GM23338 (cell line): ENCODE data around the gene WWOX. TPM values are rescaled to one million over a fixed set of nuclear protein-coding genes. Genes with fewer than 3 reads are reported as not detected.

ENCODE experiments used
- ATAC-seq: fragments of 200-7000 bp; cut with Tn5 transposase; 3 replicates; pipeline ENCODE4 v1.9.1; 2020
- DNase-seq: peaks from one replicate; pipeline ENCODE4 v3.0.0-alpha.2; 2015; ENCODE audit warnings: low spot score
- H2AFZ ChIP-seq: fragments of 200-600 bp; sonication (generic); 2 replicates; pipeline ENCODE4 v1.8.0; 2016; ENCODE audit warnings: antibody characterized with exemption, mild to moderate bottlenecking, moderate library complexity
- H3F3A ChIP-seq: fragments of 200-600 bp; sonication (generic); replicated peaks from 2 replicates; pipeline ENCODE4 v1.8.0; 2017; ENCODE audit warnings: antibody characterized with exemption, mixed run types, low read depth
- H3K27ac ChIP-seq: fragments of 200-600 bp; sonication (generic); 2 replicates; pipeline ENCODE4 v1.6.1; 2016; ENCODE audit warnings: low read depth
- H3K27me3 ChIP-seq: fragments of 200-600 bp; sonication (generic); 2 replicates; pipeline ENCODE4 v1.8.0; 2016; ENCODE audit warnings: mild to moderate bottlenecking, mixed run types, moderate library complexity; ENCODE audit not compliant: insufficient read depth
- H3K36me3 ChIP-seq: fragments of 200-600 bp; sonication (generic); 2 replicates; pipeline ENCODE4 v1.8.0; 2016; ENCODE audit warnings: mild to moderate bottlenecking; ENCODE audit not compliant: insufficient read depth
- H3K4me1 ChIP-seq: fragments of 200-600 bp; sonication (generic); 2 replicates; pipeline ENCODE4 v1.8.0; 2016; ENCODE audit warnings: mild to moderate bottlenecking, moderate library complexity; ENCODE audit not compliant: insufficient read depth
- H3K4me2 ChIP-seq: fragments of 200-600 bp; sonication (generic); 2 replicates; pipeline ENCODE4 v1.7.1; 2017; ENCODE audit warnings: mixed run types
- H3K4me3 ChIP-seq: fragments of 200-600 bp; sonication (generic); 2 replicates; pipeline ENCODE4 v1.6.1; 2016; ENCODE audit warnings: mixed run types
- H3K79me2 ChIP-seq: fragments of 200-600 bp; sonication (generic); replicated peaks from 2 replicates; pipeline ENCODE4 v1.8.0; 2017; ENCODE audit warnings: mild to moderate bottlenecking; ENCODE audit not compliant: insufficient read depth
- H3K9me2 ChIP-seq: fragments of 200-600 bp; sonication (generic); 2 replicates; pipeline ENCODE4 v1.8.0; 2017; ENCODE audit not compliant: insufficient read depth
- H4K20me1 ChIP-seq: fragments of 200-600 bp; sonication (generic); replicated peaks from 2 replicates; pipeline ENCODE4 v1.8.0; 2017; ENCODE audit warnings: mild to moderate bottlenecking; ENCODE audit not compliant: insufficient read depth
- H3K27ac Mint-ChIP-seq: 2 replicates; pipeline ENCODE4 v1.8.0; 2020; ENCODE audit warnings: inconsistent platforms, mild to moderate bottlenecking, moderate library complexity, mixed read lengths
- H3K27me3 Mint-ChIP-seq: 3 replicates; pipeline ENCODE4 v1.8.0; 2022; ENCODE audit warnings: low read depth, mild to moderate bottlenecking, moderate library complexity, mixed read lengths, inconsistent platforms; ENCODE audit not compliant: insufficient read depth, poor library complexity
- H3K36me3 Mint-ChIP-seq: 3 replicates; pipeline ENCODE4 v1.8.0; 2021; ENCODE audit warnings: low read depth, mild to moderate bottlenecking, inconsistent platforms, moderate library complexity, mixed read lengths
- H3K4me1 Mint-ChIP-seq: 3 replicates; pipeline ENCODE4 v1.8.0; 2020; ENCODE audit warnings: mild to moderate bottlenecking, inconsistent platforms, mixed read lengths
- H3K4me3 Mint-ChIP-seq: 3 replicates; pipeline ENCODE4 v1.8.0; 2021; ENCODE audit warnings: moderate library complexity, mild to moderate bottlenecking, inconsistent platforms, mixed read lengths
- H3K9me3 Mint-ChIP-seq: 3 replicates; pipeline ENCODE4 v1.8.0; 2020; ENCODE audit warnings: moderate library complexity, mild to moderate bottlenecking, inconsistent platforms, mixed read lengths
- CTCF ChIP-seq, 2 experiments: fragments of 200-600 bp in 1 of 2; sonication (generic) in 1 of 2; conservative IDR thresholded peaks; 2 replicates each; pipeline versions ENCODE4 v1.5.1 to v1.6.1; 2016 to 2017; ENCODE audit warnings: antibody characterized with exemption in 2 of 2, low read depth in 2 of 2, mild to moderate bottlenecking in 2 of 2, moderate library complexity in 1 of 2
- ETS1 ChIP-seq: IDR thresholded peaks from 2 replicates; pipeline ENCODE4 v1.6.1; 2016; ENCODE audit warnings: antibody characterized with exemption
- EZH2phosphoT487 ChIP-seq: fragments of 200-600 bp; sonication (generic); IDR thresholded peaks from one replicate; pipeline ENCODE4 v1.8.1; 2018; ENCODE audit warnings: antibody characterized with exemption; ENCODE audit not compliant: unreplicated experiment
- NANOG ChIP-seq: IDR thresholded peaks from 2 replicates; pipeline ENCODE4 v1.6.1; 2016; ENCODE audit warnings: antibody characterized with exemption, borderline replicate concordance
- REST ChIP-seq: IDR thresholded peaks from one replicate; pipeline ENCODE4 v1.6.1; 2018; ENCODE audit warnings: antibody characterized with exemption; ENCODE audit not compliant: unreplicated experiment
- STAT1 ChIP-seq: IDR thresholded peaks from one replicate; pipeline ENCODE4 v1.6.1; 2016; ENCODE audit warnings: antibody characterized with exemption; ENCODE audit not compliant: unreplicated experiment
- ZNF331 ChIP-seq: fragments of 250-450 bp; sonication (Bioruptor Pico); IDR thresholded peaks from 2 replicates; pipeline ENCODE4 v1.5.0; 2020; ENCODE audit warnings: low read depth, mild to moderate bottlenecking, moderate library complexity
- ZNF462 ChIP-seq: fragments of 250-450 bp; sonication (Bioruptor Pico); IDR thresholded peaks from 2 replicates; pipeline ENCODE4 v1.5.0; 2020; ENCODE audit warnings: mild to moderate bottlenecking, moderate library complexity
- polyA plus RNA-seq: library from polyadenylated mRNA; unstranded; fragments of >200 nt; fragmentation: Nextera tagmentation; extraction: Ambion mirVana; gene quantifications from 2 replicates; pipeline ENCODE4 v1.2.1, GENCODE V29; 2016
- total RNA-seq: library from RNA; depleted of rRNA; stranded (reverse); fragments of >200 nt; shearing (Covaris generic); gene quantifications from 2 replicates; pipeline ENCODE4 v1.2.3, GENCODE V29; 2014

The WWOX gene
- total and polyA plus RNA-seq, 2 experiments from 2014 or later: 10.0 to 19.3 TPM

GRCh38 chr16:78461087-78461486 is 361.6 kb downstream of the WWOX start:
- H3K4me2 ChIP-seq: no peak overlapping the region
- 0 out of 2 replicates have a peak, but pooled peaks cover 4% of the 10 kb centered on the region for H3K36me3 ChIP-seq
- no peak for TF ChIP-seq NANOG
- TF ChIP-seq EZH2phosphoT487: no peak
- no peak for TF ChIP-seq ZNF331 (CRISPR knock-in tag)
- TF ChIP-seq REST: no peak
- no peak for TF ChIP-seq STAT1
- TF ChIP-seq CTCF (conservative IDR thresholded peaks at IDR 0.05; ENCODE audit: low read depth in 2 of 2): no peak
- no peak for TF ChIP-seq ZNF462 (CRISPR knock-in tag)
- no peak for TF ChIP-seq ETS1
- peaks cover 8% of the 10 kb centered on the region; the same call in 1 of the 3 replicates for H3K4me1 Mint-ChIP-seq
- no peaks in the 10 kb centered on the region for H3K27me3 ChIP-seq
- peaks cover 8% of the 10 kb centered on the region for H3K9me3 Mint-ChIP-seq
- no peak overlapping the region for H3K27ac ChIP-seq
- DNase-seq (no peak), ATAC-seq (no peak)
- no peaks in the 10 kb centered on the region for H3F3A ChIP-seq
- no peaks in the 10 kb centered on the region for H3K79me2 ChIP-seq
- no peak overlapping the region for H2AFZ ChIP-seq
- H3K4me1 ChIP-seq: no peaks in the 10 kb centered on the region
- no peak overlapping the region for H3K4me3 Mint-ChIP-seq
- H4K20me1 ChIP-seq: no peaks in the 10 kb centered on the region
- H3K9me2 ChIP-seq: no peaks in the 10 kb centered on the region
- no peaks in the 10 kb centered on the region for H3K27me3 Mint-ChIP-seq
- H3K27ac Mint-ChIP-seq: no peak overlapping the region
- peaks cover 3% of the 10 kb centered on the region; the same call in 2 of the 3 replicates for H3K36me3 Mint-ChIP-seq
- no peak overlapping the region for H3K4me3 ChIP-seq
